Fibroblast of lung (primary cell): Measurements from ENCODE around the gene SETDB1. TPM values are rescaled to one million over a fixed set of nuclear protein-coding genes. Genes with fewer than 3 reads are reported as not detected.

ENCODE experiments used
- DNase-seq, 2 donors: peaks; one replicate each; pipeline versions ENCODE4 v3.0.0 to v3.0.0-alpha.2; 2010; ENCODE audit warnings: low read depth in 2 of 2
- H2AFZ ChIP-seq: 2 replicates; pipeline ENCODE4 v1.5.1; 2012; ENCODE audit warnings: low read length, control low read depth, inconsistent platforms
- H3K27ac ChIP-seq: 2 replicates; pipeline ENCODE4 v1.5.1; 2011; ENCODE audit warnings: low read length, control low read depth; ENCODE audit not compliant: insufficient read depth
- H3K27me3 ChIP-seq: 2 replicates; pipeline ENCODE4 v1.5.1; 2011; ENCODE audit warnings: mild to moderate bottlenecking, low read length; ENCODE audit not compliant: control insufficient read depth, insufficient read depth
- H3K36me3 ChIP-seq: 2 replicates; pipeline ENCODE4 v1.5.1; 2011; ENCODE audit warnings: low read length; ENCODE audit not compliant: control insufficient read depth, insufficient read depth
- H3K4me1 ChIP-seq: 2 replicates; pipeline ENCODE4 v1.5.1; 2011; ENCODE audit warnings: low read length; ENCODE audit not compliant: control insufficient read depth, insufficient read depth; ENCODE audit errors: extremely low read depth
- H3K4me2 ChIP-seq: 2 replicates; pipeline ENCODE4 v1.5.1; 2011; ENCODE audit warnings: low read length, control low read depth; ENCODE audit not compliant: insufficient read depth; ENCODE audit errors: extremely low read depth
- H3K4me3 ChIP-seq, 4 experiments: fragments of 200-600 bp in 1 of 4; sonication (generic) in 1 of 4; replicated peaks in 1 of 4; 2 replicates each; pipeline ENCODE4 v1.5.1; 2011 to 2016; ENCODE audit warnings: low read length in 4 of 4, low read depth in 3 of 4, mild to moderate bottlenecking in 3 of 4, control low read depth in 2 of 4, inconsistent platforms in 1 of 4, mixed read lengths in 1 of 4; ENCODE audit not compliant: insufficient read depth in 1 of 4; ENCODE audit errors: control extremely low read depth in 1 of 4
- H3K79me2 ChIP-seq: 2 replicates; pipeline ENCODE4 v1.5.1; 2012; ENCODE audit warnings: mild to moderate bottlenecking, low read length, inconsistent platforms; ENCODE audit not compliant: control insufficient read depth, insufficient read depth
- H3K9ac ChIP-seq: 2 replicates; pipeline ENCODE4 v1.5.1; 2011; ENCODE audit warnings: mild to moderate bottlenecking, low read length, control low read depth; ENCODE audit not compliant: insufficient read depth
- H3K9me3 ChIP-seq: 2 replicates; pipeline ENCODE4 v1.5.1; 2012; ENCODE audit warnings: low read depth, low read length; ENCODE audit not compliant: control insufficient read depth, insufficient read depth
- H4K20me1 ChIP-seq: 2 replicates; pipeline ENCODE4 v1.5.1; 2011; ENCODE audit warnings: low read length; ENCODE audit not compliant: control insufficient read depth, insufficient read depth; ENCODE audit errors: extremely low read depth
- CTCF ChIP-seq, 2 donors: IDR thresholded peaks in 1 of 2; conservative IDR thresholded peaks in 1 of 2; 1 replicate in 1 of 2; 2 replicates in 1 of 2; pipeline ENCODE4 v1.5.1; 2011 to 2012; ENCODE audit warnings: low read length in 2 of 2, control low read depth in 1 of 2, inconsistent platforms in 1 of 2, low read depth in 1 of 2, mild to moderate bottlenecking in 1 of 2
- EZH2 ChIP-seq: IDR thresholded peaks from 2 replicates; pipeline ENCODE4 v1.5.1; 2012; ENCODE audit warnings: low read length, control low read depth, mild to moderate bottlenecking; ENCODE audit errors: missing control alignments
- polyA plus RNA-seq, 2 donors: library from polyadenylated mRNA; depleted of rRNA in 1 of 2; stranded (reverse) in 1 of 2; unstranded in 1 of 2; fragments of >200 nt; gene quantifications; 2 replicates each; pipeline ENCODE4 v1.2.1, GENCODE V29; 2011 to 2012; ENCODE audit warnings: missing spikeins in 1 of 2
- total RNA-seq: library from RNA; depleted of rRNA; stranded (reverse); fragments of >200 nt; gene quantifications from 2 replicates; pipeline ENCODE4 v1.2.1, GENCODE V29; 2014

The SETDB1 gene
- total and polyA plus RNA-seq, 2 donors (not counting 1 experiment from before 2014, with no cell fraction given): 27.0 to 30.7 TPM

DNA sequence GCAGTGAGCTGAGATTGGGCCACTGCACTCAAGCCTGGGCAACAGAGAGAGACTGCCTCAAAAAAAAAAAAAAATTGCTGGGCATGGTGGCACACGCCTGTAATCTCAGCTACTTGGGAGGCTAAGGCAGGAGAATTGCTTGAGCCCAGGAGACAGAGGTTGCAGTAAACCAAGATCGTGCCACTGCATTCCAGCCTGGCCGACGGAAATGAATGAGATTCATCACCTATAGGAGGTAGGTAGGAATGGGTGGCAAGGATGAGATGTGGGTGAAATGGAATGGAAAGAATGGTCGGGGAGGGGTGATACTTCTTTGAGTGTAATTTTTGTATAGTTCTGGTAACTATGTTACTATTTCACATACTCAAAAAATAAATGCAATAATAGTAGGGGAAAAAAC lies 23.8 kb upstream of the SETDB1 start:
- no peak for DNase-seq
- H3K9ac ChIP-seq: no peak overlapping the region
- no peaks in the 10 kb centered on the region for H4K20me1 ChIP-seq
- H3K27ac ChIP-seq: no peak overlapping the region
- no peaks in the 10 kb centered on the region for H3K36me3 ChIP-seq
- H3K4me3 ChIP-seq: no peak overlapping the region
- H3K79me2 ChIP-seq: no peaks in the 10 kb centered on the region
- no peak for TF ChIP-seq CTCF (conservative IDR thresholded peaks at IDR 0.05 in 1 of 2, IDR thresholded peaks at IDR 0.05 in 1 of 2; ENCODE audit: low read depth in 1 of 2, low read length in 2 of 2)
- no peak overlapping the region for H2AFZ ChIP-seq
- no peaks in the 10 kb centered on the region for H3K9me3 ChIP-seq
- H3K4me1 ChIP-seq: no peaks in the 10 kb centered on the region
- no peaks in the 10 kb centered on the region for H3K27me3 ChIP-seq
- H3K4me2 ChIP-seq: no peak overlapping the region

GRCh38 chr1:150902751-150903150 lies 23.4 kb upstream of the SETDB1 start:
- H3K4me1 ChIP-seq: no peaks in the 10 kb centered on the region

DNA sequence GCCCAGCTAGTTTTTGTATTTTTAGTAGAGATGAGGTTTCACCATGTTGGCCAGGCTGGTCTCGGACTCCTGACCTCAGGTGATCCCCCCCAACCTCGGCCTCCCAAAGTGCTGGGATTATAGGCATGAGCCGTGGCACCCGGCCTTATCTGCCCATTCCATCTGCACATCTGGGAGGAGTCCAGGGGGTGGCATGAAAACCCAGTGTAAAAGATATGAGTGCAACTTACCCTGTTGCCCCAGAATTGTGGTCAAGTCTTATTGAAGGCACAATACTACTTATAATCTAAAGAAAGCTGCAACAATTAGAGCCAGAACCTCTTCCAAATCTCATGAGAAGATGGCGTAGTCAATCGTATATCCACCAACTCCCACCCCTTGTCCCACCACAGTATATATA lies 20.9 kb upstream of the SETDB1 start:
- no peak overlapping the region for H3K4me2 ChIP-seq
- TF ChIP-seq CTCF (conservative IDR thresholded peaks at IDR 0.05 in 1 of 2, IDR thresholded peaks at IDR 0.05 in 1 of 2; ENCODE audit: low read depth in 1 of 2, low read length in 2 of 2): no peak

More at GRCh38 chr1:150902751-150903150, 23.4 kb upstream of the SETDB1 start:
- no peaks in the 10 kb centered on the region for H3K36me3 ChIP-seq
- no peaks in the 10 kb centered on the region for H4K20me1 ChIP-seq
- no peaks in the 10 kb centered on the region for H3K79me2 ChIP-seq
- H2AFZ ChIP-seq: no peak overlapping the region
- DNase-seq: no peak
- no peak overlapping the region for H3K9ac ChIP-seq
- H3K4me3 ChIP-seq: no peak overlapping the region
- no peak overlapping the region for H3K4me2 ChIP-seq
- no peaks in the 10 kb centered on the region for H3K27me3 ChIP-seq
- H3K9me3 ChIP-seq: no peaks in the 10 kb centered on the region
- TF ChIP-seq EZH2 (no peak), CTCF (conservative IDR thresholded peaks at IDR 0.05 in 1 of 2, IDR thresholded peaks at IDR 0.05 in 1 of 2; ENCODE audit: low read depth in 1 of 2, low read length in 2 of 2) (no peak)
- H3K27ac ChIP-seq: no peak overlapping the region

More for the DNA sequence above, 20.9 kb upstream of the SETDB1 start:
- Histone ChIP-seq H3K27me3 (no peaks in the 10 kb centered on the region), H4K20me1 (no peaks in the 10 kb centered on the region), H3K79me2 (no peaks in the 10 kb centered on the region), H3K9ac (no peak overlapping the region), H3K27ac (no peak overlapping the region), H3K36me3 (no peaks in the 10 kb centered on the region), H2AFZ (no peak overlapping the region), H3K9me3 (no peaks in the 10 kb centered on the region), H3K4me3 (no peak overlapping the region), H3K4me1 (no peaks in the 10 kb centered on the region)
- DNase-seq: no peak
